GM23338 (cell line): ENCODE results near the gene BMX. TPM values are rescaled to one million over a fixed set of nuclear protein-coding genes. Genes with fewer than 3 reads are reported as not detected.

Experiments
- ATAC-seq: fragments of 200-7000 bp; cut with Tn5 transposase; 3 replicates; pipeline ENCODE4 v1.9.1; 2020
- DNase-seq: peaks from one replicate; pipeline ENCODE4 v3.0.0-alpha.2; 2015; ENCODE audit warnings: low spot score
- H2AFZ ChIP-seq: fragments of 200-600 bp; sonication (generic); 2 replicates; pipeline ENCODE4 v1.8.0; 2016; ENCODE audit warnings: antibody characterized with exemption, mild to moderate bottlenecking, moderate library complexity
- H3F3A ChIP-seq: fragments of 200-600 bp; sonication (generic); replicated peaks from 2 replicates; pipeline ENCODE4 v1.8.0; 2017; ENCODE audit warnings: antibody characterized with exemption, mixed run types, low read depth
- H3K27ac ChIP-seq: fragments of 200-600 bp; sonication (generic); 2 replicates; pipeline ENCODE4 v1.6.1; 2016; ENCODE audit warnings: low read depth
- H3K27me3 ChIP-seq: fragments of 200-600 bp; sonication (generic); 2 replicates; pipeline ENCODE4 v1.8.0; 2016; ENCODE audit warnings: mild to moderate bottlenecking, mixed run types, moderate library complexity; ENCODE audit not compliant: insufficient read depth
- H3K36me3 ChIP-seq: fragments of 200-600 bp; sonication (generic); 2 replicates; pipeline ENCODE4 v1.8.0; 2016; ENCODE audit warnings: mild to moderate bottlenecking; ENCODE audit not compliant: insufficient read depth
- H3K4me1 ChIP-seq: fragments of 200-600 bp; sonication (generic); 2 replicates; pipeline ENCODE4 v1.8.0; 2016; ENCODE audit warnings: mild to moderate bottlenecking, moderate library complexity; ENCODE audit not compliant: insufficient read depth
- H3K4me2 ChIP-seq: fragments of 200-600 bp; sonication (generic); 2 replicates; pipeline ENCODE4 v1.7.1; 2017; ENCODE audit warnings: mixed run types
- H3K4me3 ChIP-seq: fragments of 200-600 bp; sonication (generic); 2 replicates; pipeline ENCODE4 v1.6.1; 2016; ENCODE audit warnings: mixed run types
- H3K79me2 ChIP-seq: fragments of 200-600 bp; sonication (generic); replicated peaks from 2 replicates; pipeline ENCODE4 v1.8.0; 2017; ENCODE audit warnings: mild to moderate bottlenecking; ENCODE audit not compliant: insufficient read depth
- H3K9me2 ChIP-seq: fragments of 200-600 bp; sonication (generic); 2 replicates; pipeline ENCODE4 v1.8.0; 2017; ENCODE audit not compliant: insufficient read depth
- H4K20me1 ChIP-seq: fragments of 200-600 bp; sonication (generic); replicated peaks from 2 replicates; pipeline ENCODE4 v1.8.0; 2017; ENCODE audit warnings: mild to moderate bottlenecking; ENCODE audit not compliant: insufficient read depth
- H3K27ac Mint-ChIP-seq: 2 replicates; pipeline ENCODE4 v1.8.0; 2020; ENCODE audit warnings: inconsistent platforms, mild to moderate bottlenecking, moderate library complexity, mixed read lengths
- H3K27me3 Mint-ChIP-seq: 3 replicates; pipeline ENCODE4 v1.8.0; 2022; ENCODE audit warnings: low read depth, mild to moderate bottlenecking, moderate library complexity, mixed read lengths, inconsistent platforms; ENCODE audit not compliant: insufficient read depth, poor library complexity
- H3K36me3 Mint-ChIP-seq: 3 replicates; pipeline ENCODE4 v1.8.0; 2021; ENCODE audit warnings: low read depth, mild to moderate bottlenecking, inconsistent platforms, moderate library complexity, mixed read lengths
- H3K4me1 Mint-ChIP-seq: 3 replicates; pipeline ENCODE4 v1.8.0; 2020; ENCODE audit warnings: mild to moderate bottlenecking, inconsistent platforms, mixed read lengths
- H3K4me3 Mint-ChIP-seq: 3 replicates; pipeline ENCODE4 v1.8.0; 2021; ENCODE audit warnings: moderate library complexity, mild to moderate bottlenecking, inconsistent platforms, mixed read lengths
- H3K9me3 Mint-ChIP-seq: 3 replicates; pipeline ENCODE4 v1.8.0; 2020; ENCODE audit warnings: moderate library complexity, mild to moderate bottlenecking, inconsistent platforms, mixed read lengths
- CREB1 ChIP-seq: fragments of 250-450 bp; sonication (Bioruptor Pico); IDR thresholded peaks from 2 replicates; pipeline ENCODE4 v1.5.0; 2020; ENCODE audit warnings: low read depth, mild to moderate bottlenecking, moderate library complexity
- CTCF ChIP-seq, 2 experiments: fragments of 200-600 bp in 1 of 2; sonication (generic) in 1 of 2; conservative IDR thresholded peaks; 2 replicates each; pipeline versions ENCODE4 v1.5.1 to v1.6.1; 2016 to 2017; ENCODE audit warnings: antibody characterized with exemption in 2 of 2, low read depth in 2 of 2, mild to moderate bottlenecking in 2 of 2, moderate library complexity in 1 of 2
- ETS1 ChIP-seq: IDR thresholded peaks from 2 replicates; pipeline ENCODE4 v1.6.1; 2016; ENCODE audit warnings: antibody characterized with exemption
- EZH2 ChIP-seq: fragments of 200-600 bp; sonication (generic); IDR thresholded peaks from one replicate; pipeline ENCODE4 v1.8.0; 2017; ENCODE audit warnings: antibody characterized with exemption, mild to moderate bottlenecking, low read depth; ENCODE audit not compliant: unreplicated experiment
- EZH2phosphoT487 ChIP-seq: fragments of 200-600 bp; sonication (generic); IDR thresholded peaks from one replicate; pipeline ENCODE4 v1.8.1; 2018; ENCODE audit warnings: antibody characterized with exemption; ENCODE audit not compliant: unreplicated experiment
- JUNB ChIP-seq: IDR thresholded peaks from one replicate; pipeline ENCODE4 v1.6.1; 2016; ENCODE audit warnings: antibody characterized with exemption; ENCODE audit not compliant: unreplicated experiment
- NANOG ChIP-seq: IDR thresholded peaks from 2 replicates; pipeline ENCODE4 v1.6.1; 2016; ENCODE audit warnings: antibody characterized with exemption, borderline replicate concordance
- POLR2AphosphoS5 ChIP-seq: IDR thresholded peaks from 2 replicates; pipeline ENCODE4 v1.6.1; 2016; ENCODE audit warnings: antibody characterized with exemption, low read depth
- REST ChIP-seq: IDR thresholded peaks from one replicate; pipeline ENCODE4 v1.6.1; 2018; ENCODE audit warnings: antibody characterized with exemption; ENCODE audit not compliant: unreplicated experiment
- STAT1 ChIP-seq: IDR thresholded peaks from one replicate; pipeline ENCODE4 v1.6.1; 2016; ENCODE audit warnings: antibody characterized with exemption; ENCODE audit not compliant: unreplicated experiment
- ZNF331 ChIP-seq: fragments of 250-450 bp; sonication (Bioruptor Pico); IDR thresholded peaks from 2 replicates; pipeline ENCODE4 v1.5.0; 2020; ENCODE audit warnings: low read depth, mild to moderate bottlenecking, moderate library complexity
- polyA plus RNA-seq: library from polyadenylated mRNA; unstranded; fragments of >200 nt; fragmentation: Nextera tagmentation; extraction: Ambion mirVana; gene quantifications from 2 replicates; pipeline ENCODE4 v1.2.1, GENCODE V29; 2016
- total RNA-seq: library from RNA; depleted of rRNA; stranded (reverse); fragments of >200 nt; shearing (Covaris generic); gene quantifications from 2 replicates; pipeline ENCODE4 v1.2.3, GENCODE V29; 2014

BMX gene
- total and polyA plus RNA-seq, 2 experiments from 2014 or later = not detected

GRCh38 chrX:15504661-15505060, 4.1 kb downstream of the BMX start:
- no peak for ATAC-seq
- H3K27me3 Mint-ChIP-seq = peaks cover 2% of the 10 kb centered on the region
- no peak overlapping the region for H3K4me3 ChIP-seq
- no peak overlapping the region for H3K4me3 Mint-ChIP-seq
- no peak overlapping the region for H3K27ac ChIP-seq
- H3K9me3 Mint-ChIP-seq = no peaks in the 10 kb centered on the region
- H4K20me1 ChIP-seq = no peaks in the 10 kb centered on the region
- peaks cover 5% of the 10 kb centered on the region; the same call in 1 of the 3 replicates for H3K4me1 Mint-ChIP-seq
- no peaks in the 10 kb centered on the region for H3F3A ChIP-seq
- H3K4me2 ChIP-seq = 0 out of 2 replicates have a peak overlapping the region, but pooled peaks have one; percentile 32
- TF ChIP-seq ZNF331 (CRISPR knock-in tag) = no peak
- no peak for TF ChIP-seq EZH2
- TF ChIP-seq NANOG = no peak
- no peak for TF ChIP-seq CTCF (conservative IDR thresholded peaks at IDR 0.05; ENCODE audit: low read depth in 2 of 2)
- TF ChIP-seq JUNB = no peak
- TF ChIP-seq POLR2AphosphoS5 = no peak
- TF ChIP-seq CREB1 (CRISPR knock-in tag) = no peak
- TF ChIP-seq STAT1 = no peak
- no peak for TF ChIP-seq REST
- TF ChIP-seq EZH2phosphoT487 = no peak
- TF ChIP-seq ETS1 = no peak
- no peak overlapping the region for H3K27ac Mint-ChIP-seq
- no peaks in the 10 kb centered on the region for H3K9me2 ChIP-seq
- H3K79me2 ChIP-seq = no peaks in the 10 kb centered on the region
- no peaks in the 10 kb centered on the region for H3K27me3 ChIP-seq
- no peak overlapping the region for H2AFZ ChIP-seq
- H3K4me1 ChIP-seq = 0 out of 2 replicates have a peak, but pooled peaks cover 6% of the 10 kb centered on the region
- DNase-seq = no peak
- H3K36me3 ChIP-seq = no peaks in the 10 kb centered on the region
- no peaks in the 10 kb centered on the region for H3K36me3 Mint-ChIP-seq
